ENCODE results near the gene CARNS1. TPM values are rescaled to one million over a fixed set of nuclear protein-coding genes. Genes with fewer than 3 reads are reported as not detected.

The CARNS1 gene
- total RNA-seq, 2 experiments from 2014 or later, result 1.2 to 1.9 TPM

GRCh38 chr11:67428052-67429001 lies 12.8 kb downstream of the CARNS1 start, which contains the start of gene RPS6KB2:
Gene RPS6KB2, plus strand, starts transcription at chr11:67428494. Its CDS starts 52 bp downstream, at chr11:67428546.
- peaks cover 23% of the 10 kb centered on the region for H3K36me3 Mint-ChIP-seq (ENCODE audit: low read depth)
- POLR2A ChIA-PET, result interaction anchor here (0.6 to 1.2 kb wide), 3 partner anchors 23 to 56 kb away, joined by 3 to 4 read pairs (median 4); no protein-coding TSS in a partner anchor

DNA sequence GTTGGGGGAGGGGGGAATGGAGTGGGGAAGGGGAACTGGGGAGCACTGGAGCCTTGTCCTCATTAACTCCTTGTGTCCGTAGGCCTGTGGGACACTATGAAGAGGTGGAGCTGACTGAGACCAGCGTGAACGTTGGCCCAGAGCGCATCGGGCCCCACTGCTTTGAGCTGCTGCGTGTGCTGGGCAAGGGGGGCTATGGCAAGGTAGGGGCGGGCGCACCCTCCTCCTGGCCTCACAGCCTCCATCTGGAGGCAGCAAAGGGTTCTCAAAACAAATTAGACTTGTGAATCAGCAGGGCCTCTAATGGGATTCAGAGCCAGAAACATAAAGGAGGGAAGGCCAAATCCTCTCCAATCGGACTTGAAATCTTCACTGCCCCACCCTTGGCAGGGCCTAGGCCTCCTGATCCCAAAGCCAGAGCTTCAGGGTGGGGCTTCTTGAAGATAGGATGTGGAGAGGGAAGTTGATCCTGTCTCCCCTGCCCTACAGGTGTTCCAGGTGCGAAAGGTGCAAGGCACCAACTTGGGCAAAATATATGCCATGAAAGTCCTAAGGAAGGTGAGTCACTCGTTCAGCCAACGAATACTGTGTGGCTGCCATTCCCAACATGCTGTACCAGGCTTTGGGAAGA lies 13.7 kb downstream of the CARNS1 start:
- peaks cover 68% of the 10 kb centered on the region for H3K4me1 Mint-ChIP-seq
- no peaks in the 10 kb centered on the region for H3K27me3 Mint-ChIP-seq
- peak overlapping the region; percentile 95 for H3K4me3 Mint-ChIP-seq
- no peak for DNase-seq
- peaks cover 28% of the 10 kb centered on the region for H3K36me3 Mint-ChIP-seq (ENCODE audit: low read depth)
- ChIA-PET CTCF (interaction anchor here (0.8 to 2.6 kb wide), 4 partner anchors 9 to 78 kb away, joined by 3 to 14 read pairs (median 4); partner anchors contain the start of gene PTPRCAP), POLR2A (interaction anchor here (0.6 kb wide), 1 partner anchor 55 kb away, joined by 4 read pairs; no protein-coding TSS in a partner anchor)
- peak overlapping the region; percentile 94 for H3K27ac Mint-ChIP-seq
- no peaks in the 10 kb centered on the region for H3K9me3 Mint-ChIP-seq

More at GRCh38 chr11:67428052-67429001, 12.8 kb downstream of the CARNS1 start, which contains the start of gene RPS6KB2:
- CTCF ChIA-PET, result interaction anchor here (0.8 to 2.6 kb wide), 6 partner anchors 9 to 40 kb away, joined by 3 to 14 read pairs (median 3); partner anchors contain the start of genes PTPRCAP, TBC1D10C and TMEM134
- peaks cover 60% of the 10 kb centered on the region for H3K4me1 Mint-ChIP-seq
- peak within 1 kb of the TSS; percentile 95 for H3K4me3 Mint-ChIP-seq
- peak within 1 kb of the TSS; percentile 94 for H3K27ac Mint-ChIP-seq
- peak; percentile 100 for DNase-seq
- H3K27me3 Mint-ChIP-seq, result no peaks in the 10 kb centered on the region
- no peaks in the 10 kb centered on the region for H3K9me3 Mint-ChIP-seq

DNA sequence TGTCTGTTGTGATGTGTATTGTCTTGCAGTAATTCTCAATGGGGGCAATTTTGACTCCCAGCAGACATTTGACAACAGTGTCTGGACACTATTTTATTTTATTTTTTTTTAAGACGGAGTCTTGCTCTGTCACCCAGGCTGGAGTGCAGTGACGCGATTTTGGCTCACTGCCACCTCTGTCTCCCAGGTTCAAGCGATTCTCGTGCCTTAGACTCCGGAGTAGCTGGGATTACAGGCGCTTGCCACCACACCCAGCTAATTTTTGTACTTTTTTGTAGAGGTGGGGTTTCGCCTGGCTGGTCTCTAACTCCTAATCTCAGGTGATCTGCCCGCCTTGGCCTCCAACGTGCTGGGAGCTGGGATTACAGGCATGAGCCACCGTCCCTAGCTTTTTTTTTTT lies 14.2 kb downstream of the CARNS1 start:
- no peak for DNase-seq
- H3K4me3 Mint-ChIP-seq, result peak overlapping the region; percentile 95
- H3K27ac Mint-ChIP-seq, result peak overlapping the region; percentile 94
- H3K36me3 Mint-ChIP-seq (ENCODE audit: low read depth), result peaks cover 31% of the 10 kb centered on the region
- no peaks in the 10 kb centered on the region for H3K27me3 Mint-ChIP-seq
- no peaks in the 10 kb centered on the region for H3K9me3 Mint-ChIP-seq
- ChIA-PET CTCF (interaction anchor here (0.7 to 1.2 kb wide), 3 partner anchors 27 to 79 kb away, joined by 3 to 5 read pairs (median 3); no protein-coding TSS in a partner anchor), POLR2A (no interaction called here)
- peaks cover 66% of the 10 kb centered on the region for H3K4me1 Mint-ChIP-seq

GRCh38 chr11:67431346-67432249 lies 16.1 kb downstream of the CARNS1 start:
- Mint-ChIP-seq H3K9me3 (no peaks in the 10 kb centered on the region), H3K4me1 (peaks cover 65% of the 10 kb centered on the region), H3K36me3 (ENCODE audit: low read depth) (peaks cover 43% of the 10 kb centered on the region), H3K27ac (peak overlapping the region; percentile 50), H3K4me3 (peak overlapping the region; percentile 31), H3K27me3 (no peaks in the 10 kb centered on the region)
- ChIA-PET CTCF (interaction anchor here (0.6 to 2.1 kb wide), 3 partner anchors 30 to 50 kb away, joined by 3 to 7 read pairs (median 3); partner anchors contain the start of gene PPP1CA), POLR2A (interaction anchor here (0.6 kb wide), 1 partner anchor 219 kb away, joined by 3 read pairs; the partner anchor contains the start of gene ACY3)
- no peak for DNase-seq

- ChIA-PET CTCF (interaction anchor here (1.0 to 2.1 kb wide), 3 partner anchors 19 to 46 kb away, joined by 3 to 7 read pairs (median 5); partner anchors contain the start of gene PPP1CA), POLR2A (interaction anchor here (0.6 to 1.0 kb wide), 3 partner anchors 29 to 1913 kb away, joined by 3 to 9 read pairs (median 3); partner anchors contain the start of genes ACY3 and TBC1D10C)
- Mint-ChIP-seq H3K27ac (peak overlapping the region; percentile 50), H3K9me3 (no peaks in the 10 kb centered on the region), H3K4me1 (peaks cover 57% of the 10 kb centered on the region), H3K4me3 (peak overlapping the region; percentile 31), H3K36me3 (ENCODE audit: low read depth) (peaks cover 50% of the 10 kb centered on the region), H3K27me3 (no peaks in the 10 kb centered on the region)
- no peak for DNase-seq
Observed at GRCh38 chr11:67432655-67433349, 17.3 kb downstream of the CARNS1 start.

DNA sequence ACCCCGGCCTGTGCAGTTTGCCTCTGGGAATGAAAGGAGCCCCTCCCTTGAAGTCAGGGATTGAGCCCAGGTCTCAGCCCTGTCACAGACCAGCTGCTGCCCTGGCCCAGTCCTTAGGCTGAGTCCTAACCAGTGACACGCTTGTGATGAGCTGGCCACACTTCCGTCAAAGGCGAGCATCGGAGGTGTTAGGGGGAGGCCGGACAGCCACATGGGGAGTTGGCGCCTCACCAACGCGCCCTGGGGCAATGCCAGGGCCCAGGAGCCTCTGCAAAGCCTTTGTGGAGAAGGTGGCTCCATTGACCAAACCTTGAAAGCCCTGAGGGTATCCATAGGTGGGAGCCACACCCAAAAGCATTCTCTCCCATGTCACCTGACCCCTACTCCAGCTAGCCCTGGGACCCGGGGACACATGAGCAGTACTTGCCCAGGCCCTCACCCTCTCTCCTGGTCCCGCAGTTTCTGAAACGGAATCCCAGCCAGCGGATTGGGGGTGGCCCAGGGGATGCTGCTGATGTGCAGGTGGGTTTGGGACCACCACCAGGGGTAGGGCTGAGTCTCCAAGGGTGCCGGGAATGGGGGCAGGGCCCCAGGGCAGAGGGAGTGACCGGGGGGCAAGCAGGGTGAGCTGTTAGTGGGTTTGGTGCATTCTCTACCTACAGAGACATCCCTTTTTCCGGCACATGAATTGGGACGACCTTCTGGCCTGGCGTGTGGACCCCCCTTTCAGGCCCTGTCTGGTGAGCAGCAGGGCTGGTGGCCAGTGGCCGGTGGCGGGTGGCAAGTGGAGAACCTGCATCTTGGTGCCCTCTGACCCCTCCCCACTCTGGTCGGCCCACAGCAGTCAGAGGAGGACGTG lies 18.3 kb downstream of the CARNS1 start:
- peak overlapping the region; percentile 68 for H3K27ac Mint-ChIP-seq
- peak overlapping the region; percentile 38 for H3K4me3 Mint-ChIP-seq
- H3K27me3 Mint-ChIP-seq, result no peaks in the 10 kb centered on the region
- no peaks in the 10 kb centered on the region for H3K9me3 Mint-ChIP-seq
- CTCF ChIA-PET, result interaction anchor here (1.0 to 2.1 kb wide), 3 partner anchors 20 to 32 kb away, joined by 3 to 7 read pairs (median 5); partner anchors contain the start of genes PPP1CA and TBC1D10C
- DNase-seq, result no peak
- H3K4me1 Mint-ChIP-seq, result peaks cover 56% of the 10 kb centered on the region
- POLR2A ChIA-PET, result interaction anchor here (0.6 to 1.0 kb wide), 2 partner anchors 30 to 1914 kb away, joined by 3 to 9 read pairs; partner anchors contain the start of gene TBC1D10C
- H3K36me3 Mint-ChIP-seq (ENCODE audit: low read depth), result peaks cover 57% of the 10 kb centered on the region

DNA sequence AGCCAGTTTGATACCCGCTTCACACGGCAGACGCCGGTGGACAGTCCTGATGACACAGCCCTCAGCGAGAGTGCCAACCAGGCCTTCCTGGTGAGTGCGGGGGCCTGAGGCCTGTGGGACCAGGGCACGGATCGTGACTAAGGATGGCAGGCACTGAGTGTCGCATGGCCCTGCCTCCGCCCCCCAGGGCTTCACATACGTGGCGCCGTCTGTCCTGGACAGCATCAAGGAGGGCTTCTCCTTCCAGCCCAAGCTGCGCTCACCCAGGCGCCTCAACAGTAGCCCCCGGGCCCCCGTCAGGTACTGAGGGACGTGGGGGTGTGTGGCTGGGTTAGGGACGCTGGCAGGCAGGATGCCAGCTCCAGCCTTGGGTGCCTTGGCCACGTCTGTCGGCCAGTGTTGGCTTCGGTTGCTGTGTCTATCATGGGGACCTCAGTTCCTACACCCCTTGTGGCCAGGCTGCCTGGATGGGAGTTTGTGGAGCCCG lies 19.0 kb downstream of the CARNS1 start:
- H3K27me3 Mint-ChIP-seq, result no peaks in the 10 kb centered on the region
- H3K4me1 Mint-ChIP-seq, result peaks cover 58% of the 10 kb centered on the region
- CTCF ChIA-PET, result interaction anchor here (0.7 to 2.1 kb wide), 4 partner anchors 21 to 37 kb away, joined by 3 to 5 read pairs (median 3); partner anchors contain the start of gene TBC1D10C
- peak overlapping the region; percentile 38 for H3K4me3 Mint-ChIP-seq
- peaks cover 63% of the 10 kb centered on the region for H3K36me3 Mint-ChIP-seq (ENCODE audit: low read depth)
- POLR2A ChIA-PET, result no interaction called here
- H3K9me3 Mint-ChIP-seq, result no peaks in the 10 kb centered on the region
- no peak for DNase-seq
- H3K27ac Mint-ChIP-seq, result peak overlapping the region; percentile 64

- H3K9me3 Mint-ChIP-seq, result no peaks in the 10 kb centered on the region
- H3K36me3 Mint-ChIP-seq (ENCODE audit: low read depth), result peaks cover 68% of the 10 kb centered on the region
- H3K27me3 Mint-ChIP-seq, result no peaks in the 10 kb centered on the region
- peak overlapping the region; percentile 77 for H3K27ac Mint-ChIP-seq
- no peak for DNase-seq
- CTCF ChIA-PET, result interaction anchor here (0.7 to 2.1 kb wide), 4 partner anchors 22 to 37 kb away, joined by 3 to 5 read pairs (median 3); partner anchors contain the start of gene TBC1D10C
- H3K4me1 Mint-ChIP-seq, result peaks cover 61% of the 10 kb centered on the region
- POLR2A ChIA-PET, result no interaction called here
- peak overlapping the region; percentile 98 for H3K4me3 Mint-ChIP-seq
Observed at GRCh38 chr11:67435031-67435726, 19.7 kb downstream of the CARNS1 start.

DNA sequence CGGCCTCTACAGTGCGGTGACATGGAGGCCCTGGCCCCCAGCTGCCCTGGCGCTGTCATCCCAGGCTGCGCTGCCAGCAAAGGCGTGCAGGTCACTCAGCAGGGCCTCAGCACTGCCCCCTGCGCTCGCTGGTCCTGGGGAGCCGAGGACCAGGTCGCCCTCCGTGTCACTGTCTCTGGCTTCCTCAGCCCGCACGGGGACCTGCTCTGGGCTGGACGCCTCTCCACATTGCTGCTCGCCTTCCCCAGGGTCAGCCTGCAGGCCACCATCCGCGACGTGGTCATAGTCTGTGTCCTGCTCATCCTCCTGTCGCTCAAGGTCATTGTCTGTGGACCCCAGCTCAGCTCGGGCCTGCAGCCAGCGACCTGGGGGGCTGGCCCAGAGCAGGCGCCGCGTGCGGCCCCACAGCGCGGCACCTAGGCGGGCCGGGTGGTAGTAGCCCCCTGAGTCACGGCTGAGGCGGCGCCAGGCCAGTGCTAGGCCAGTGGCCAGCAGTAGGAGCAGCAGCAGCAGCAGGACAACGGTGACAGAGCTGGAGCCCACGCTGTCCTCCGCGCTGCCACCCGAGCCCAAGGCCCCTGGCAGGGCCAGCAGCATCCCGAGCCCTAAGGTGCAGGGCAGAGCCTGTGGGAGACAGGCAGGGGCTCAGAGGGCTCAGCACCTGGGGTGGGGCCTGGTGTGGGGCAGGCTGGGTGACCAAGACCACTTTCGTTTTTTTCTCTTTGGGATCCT lies 20.4 kb downstream of the CARNS1 start:
- Mint-ChIP-seq H3K36me3 (ENCODE audit: low read depth) (peaks cover 67% of the 10 kb centered on the region), H3K4me3 (peak overlapping the region; percentile 98), H3K27ac (peak overlapping the region; percentile 89), H3K9me3 (no peaks in the 10 kb centered on the region), H3K27me3 (no peaks in the 10 kb centered on the region), H3K4me1 (peaks cover 63% of the 10 kb centered on the region)
- ChIA-PET CTCF (interaction anchor here (1.2 to 4.2 kb wide), 4 partner anchors 11 to 136 kb away, joined by 4 to 29 read pairs (median 14); partner anchors contain the start of gene PPP1CA), POLR2A (interaction anchor here (0.7 to 2.9 kb wide), 4 partner anchors 28 to 47 kb away, joined by 3 to 18 read pairs (median 6); partner anchors contain the start of genes AIP and PPP1CA)
- DNase-seq, result no peak

Data from activated CD4-positive, alpha-beta T cell treated with anti-CD3 and anti-CD28 coated beads, Interleukin-2, amount 10 ng/mL, durations not matched to agents 7 days and 5 days (primary cell).